Measurements from ENCODE around the gene METAP2.
A peak's percentile ranks its signal among the peaks of the same experiment; 100 is the strongest.

METAP2 gene

GRCh38 chr12:95554532-95555071, 80.7 kb downstream of the METAP2 start (continued):
- TF ChIP-seq ZNF610 (tag by site-specific recombination; IDR thresholded peaks at IDR 0.05; ENCODE audit: borderline replicate concordance), result 0 out of 2 replicates have a peak, but pooled peaks have one; percentile 24
- TF ChIP-seq ZNF549 (tag by site-specific recombination; IDR thresholded peaks at IDR 0.05), result no peak
- TF ChIP-seq BCL11A (tag by site-specific recombination; IDR thresholded peaks at IDR 0.05; ENCODE audit: low read depth), result no peak
- TF ChIP-seq PRDM10 (tag by site-specific recombination; IDR thresholded peaks at IDR 0.05), result peak; percentile 45; the same call in 1 of the 2 replicates
- no peak for TF ChIP-seq ZNF16 (tag by site-specific recombination; IDR thresholded peaks at IDR 0.05; ENCODE audit: low read depth)
- peak; percentile 46; the same call in 1 of the 2 replicates for TF ChIP-seq ZNF366 (tag by site-specific recombination; conservative IDR thresholded peaks at IDR 0.05)
- TF ChIP-seq ZNF335 (tag by site-specific recombination; conservative IDR thresholded peaks at IDR 0.05), result 0 out of 2 replicates have a peak, but pooled peaks have one; percentile 19
- peak; percentile 75 for TF ChIP-seq ZFP69B (tag by site-specific recombination; IDR thresholded peaks at IDR 0.05)
- no peak for TF ChIP-seq ZNF501 (tag by site-specific recombination; IDR thresholded peaks at IDR 0.05)
- TF ChIP-seq ZNF292 (tag by site-specific recombination; IDR thresholded peaks at IDR 0.05; ENCODE audit: borderline replicate concordance, low read depth), result no peak
- TF ChIP-seq ZNF132 (tag by site-specific recombination; IDR thresholded peaks at IDR 0.05; ENCODE audit: borderline replicate concordance), result no peak
- peak; percentile 66 for TF ChIP-seq ZBTB17 (tag by site-specific recombination; IDR thresholded peaks at IDR 0.05)
- no peak for TF ChIP-seq KLF16 (tag by site-specific recombination; IDR thresholded peaks at IDR 0.05)
- no peak for TF ChIP-seq ZNF423 (tag by site-specific recombination; IDR thresholded peaks at IDR 0.05)
- peak; percentile 15; the same call in 1 of the 2 replicates for TF ChIP-seq WT1 (tag by site-specific recombination; IDR thresholded peaks at IDR 0.05)
- no peak for TF ChIP-seq ZNF664 (tag by site-specific recombination; IDR thresholded peaks at IDR 0.05)
- TF ChIP-seq ZEB2 (tag by site-specific recombination; IDR thresholded peaks at IDR 0.05), result peak; percentile 49; the same call in 1 of the 2 replicates
- peak; percentile 43; the same call in 1 of the 2 replicates for TF ChIP-seq ZNF518A (tag by site-specific recombination; conservative IDR thresholded peaks at IDR 0.05; ENCODE audit: low read depth)
- TF ChIP-seq GLIS1 (tag by site-specific recombination; IDR thresholded peaks at IDR 0.05), result peak; percentile 67
- no peak for TF ChIP-seq SCRT1 (tag by site-specific recombination; IDR thresholded peaks at IDR 0.05; ENCODE audit: borderline replicate concordance)
- TF ChIP-seq ZNF660 (tag by site-specific recombination; IDR thresholded peaks at IDR 0.05), result peak; percentile 93
- TF ChIP-seq PRDM4 (tag by site-specific recombination; IDR thresholded peaks at IDR 0.05), result peak; percentile 42; the same call in 1 of the 2 replicates
- TF ChIP-seq ZNF214 (tag by site-specific recombination; IDR thresholded peaks at IDR 0.05; ENCODE audit: borderline replicate concordance), result no peak
- 0 out of 2 replicates have a peak, but pooled peaks have one; percentile 8 for TF ChIP-seq ZNF18 (tag by site-specific recombination; IDR thresholded peaks at IDR 0.05)
- 0 out of 2 replicates have a peak, but pooled peaks have one; percentile 43 for TF ChIP-seq BCL6B (tag by site-specific recombination; IDR thresholded peaks at IDR 0.05)
- peak; percentile 79 for TF ChIP-seq FEZF1 (tag by site-specific recombination; IDR thresholded peaks at IDR 0.05)

Measured in HEK293 (cell line).